ENCODE measurements around the gene TMEM178A. TPM values are rescaled to one million over a fixed set of nuclear protein-coding genes. Genes with fewer than 3 reads are reported as not detected.

The TMEM178A gene
- total RNA-seq, 1 experiment from 2014 or later, result 0.86 TPM

- H3K27me3 Mint-ChIP-seq (ENCODE audit: insufficient read depth, unreplicated experiment), result no peaks in the 10 kb centered on the region
- peak overlapping the region; percentile 81 for H3K27ac Mint-ChIP-seq (ENCODE audit: low read depth, unreplicated experiment)
- peak; percentile 57 for DNase-seq (ENCODE audit: unreplicated experiment)
- no peaks in the 10 kb centered on the region for H3K36me3 Mint-ChIP-seq (ENCODE audit: insufficient read depth, unreplicated experiment)
- peaks cover 17% of the 10 kb centered on the region for H3K4me1 Mint-ChIP-seq (ENCODE audit: insufficient read depth, unreplicated experiment)
- H3K9me3 Mint-ChIP-seq (ENCODE audit: unreplicated experiment), result no peaks in the 10 kb centered on the region
- TF ChIP-seq CTCF (IDR thresholded peaks at IDR 0.05; ENCODE audit: unreplicated experiment), result no peak
- POLR2A ChIA-PET, result no interaction called here
- intact Hi-C loops (cut with micrococcal nuclease), result no loop called here
- no TSS peak for BruUV-seq (replicated peaks)
- no peak overlapping the region for H3K4me3 Mint-ChIP-seq (ENCODE audit: unreplicated experiment)
- CTCF ChIA-PET, result interaction anchor here (0.7 to 0.9 kb wide), 2 partner anchors 10 to 65 kb away, joined by 3 read pairs; no protein-coding TSS in a partner anchor
These were observed 34.0 kb upstream of the TMEM178A start for GRCh38 chr2:39631718-39632117.

GRCh38 chr2:39632876-39633275 is 32.8 kb upstream of the TMEM178A start:
- no peaks in the 10 kb centered on the region for H3K27me3 Mint-ChIP-seq (ENCODE audit: insufficient read depth, unreplicated experiment)
- peak; percentile 64 for DNase-seq (ENCODE audit: unreplicated experiment)
- no peak overlapping the region for H3K4me3 Mint-ChIP-seq (ENCODE audit: unreplicated experiment)
- intact Hi-C loops (cut with micrococcal nuclease), result no loop called here
- ChIA-PET POLR2A (interaction anchor here (1.1 kb wide), 1 partner anchor 11 kb away, joined by 5 read pairs; no protein-coding TSS in a partner anchor), CTCF (no interaction called here)
- no peaks in the 10 kb centered on the region for H3K36me3 Mint-ChIP-seq (ENCODE audit: insufficient read depth, unreplicated experiment)
- H3K4me1 Mint-ChIP-seq (ENCODE audit: insufficient read depth, unreplicated experiment), result peaks cover 17% of the 10 kb centered on the region
- no TSS peak for BruUV-seq (replicated peaks)
- TF ChIP-seq CTCF (IDR thresholded peaks at IDR 0.05; ENCODE audit: unreplicated experiment), result no peak
- H3K27ac Mint-ChIP-seq (ENCODE audit: low read depth, unreplicated experiment), result no peak overlapping the region
- no peaks in the 10 kb centered on the region for H3K9me3 Mint-ChIP-seq (ENCODE audit: unreplicated experiment)

- Mint-ChIP-seq H3K4me1 (ENCODE audit: insufficient read depth, unreplicated experiment) (peaks cover 15% of the 10 kb centered on the region), H3K36me3 (ENCODE audit: insufficient read depth, unreplicated experiment) (no peaks in the 10 kb centered on the region)
- CTCF ChIA-PET, result no interaction called here
These were observed 29.4 kb upstream of the TMEM178A start for GRCh38 chr2:39636306-39636705.

GRCh38 chr2:39638581-39638980 is 27.1 kb upstream of the TMEM178A start:
- H3K27me3 Mint-ChIP-seq (ENCODE audit: insufficient read depth, unreplicated experiment), result no peaks in the 10 kb centered on the region
- H3K9me3 Mint-ChIP-seq (ENCODE audit: unreplicated experiment), result no peaks in the 10 kb centered on the region
- ChIA-PET POLR2A (no interaction called here), CTCF (no interaction called here)
- H3K36me3 Mint-ChIP-seq (ENCODE audit: insufficient read depth, unreplicated experiment), result no peaks in the 10 kb centered on the region
- H3K4me1 Mint-ChIP-seq (ENCODE audit: insufficient read depth, unreplicated experiment), result peaks cover 13% of the 10 kb centered on the region
- no TSS peak for BruUV-seq (replicated peaks)
- no peak overlapping the region for H3K4me3 Mint-ChIP-seq (ENCODE audit: unreplicated experiment)
- DNase-seq (ENCODE audit: unreplicated experiment), result no peak
- intact Hi-C loops (cut with micrococcal nuclease), result no loop called here
- TF ChIP-seq CTCF (IDR thresholded peaks at IDR 0.05; ENCODE audit: unreplicated experiment), result no peak
- no peak overlapping the region for H3K27ac Mint-ChIP-seq (ENCODE audit: low read depth, unreplicated experiment)

More at GRCh38 chr2:39636306-39636705, 29.4 kb upstream of the TMEM178A start:
- BruUV-seq (replicated peaks), result no TSS peak
- intact Hi-C loops (cut with micrococcal nuclease), result no loop called here
- Mint-ChIP-seq H3K9me3 (ENCODE audit: unreplicated experiment) (no peaks in the 10 kb centered on the region), H3K27me3 (ENCODE audit: insufficient read depth, unreplicated experiment) (no peaks in the 10 kb centered on the region), H3K27ac (ENCODE audit: low read depth, unreplicated experiment) (no peak overlapping the region), H3K4me3 (ENCODE audit: unreplicated experiment) (no peak overlapping the region)
- no peak for DNase-seq (ENCODE audit: unreplicated experiment)
- POLR2A ChIA-PET, result no interaction called here
- TF ChIP-seq CTCF (IDR thresholded peaks at IDR 0.05; ENCODE audit: unreplicated experiment), result no peak
